ENCODE measurements around the gene RPRD1A.
"Not testable (repeated sequence)": the region's sequence is repeated elsewhere in the genome, so short reads cannot be mapped to it uniquely, and the experiment has no call there.

Gene RPRD1A, protein sequence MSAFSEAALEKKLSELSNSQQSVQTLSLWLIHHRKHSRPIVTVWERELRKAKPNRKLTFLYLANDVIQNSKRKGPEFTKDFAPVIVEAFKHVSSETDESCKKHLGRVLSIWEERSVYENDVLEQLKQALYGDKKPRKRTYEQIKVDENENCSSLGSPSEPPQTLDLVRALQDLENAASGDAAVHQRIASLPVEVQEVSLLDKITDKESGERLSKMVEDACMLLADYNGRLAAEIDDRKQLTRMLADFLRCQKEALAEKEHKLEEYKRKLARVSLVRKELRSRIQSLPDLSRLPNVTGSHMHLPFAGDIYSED

DNA sequence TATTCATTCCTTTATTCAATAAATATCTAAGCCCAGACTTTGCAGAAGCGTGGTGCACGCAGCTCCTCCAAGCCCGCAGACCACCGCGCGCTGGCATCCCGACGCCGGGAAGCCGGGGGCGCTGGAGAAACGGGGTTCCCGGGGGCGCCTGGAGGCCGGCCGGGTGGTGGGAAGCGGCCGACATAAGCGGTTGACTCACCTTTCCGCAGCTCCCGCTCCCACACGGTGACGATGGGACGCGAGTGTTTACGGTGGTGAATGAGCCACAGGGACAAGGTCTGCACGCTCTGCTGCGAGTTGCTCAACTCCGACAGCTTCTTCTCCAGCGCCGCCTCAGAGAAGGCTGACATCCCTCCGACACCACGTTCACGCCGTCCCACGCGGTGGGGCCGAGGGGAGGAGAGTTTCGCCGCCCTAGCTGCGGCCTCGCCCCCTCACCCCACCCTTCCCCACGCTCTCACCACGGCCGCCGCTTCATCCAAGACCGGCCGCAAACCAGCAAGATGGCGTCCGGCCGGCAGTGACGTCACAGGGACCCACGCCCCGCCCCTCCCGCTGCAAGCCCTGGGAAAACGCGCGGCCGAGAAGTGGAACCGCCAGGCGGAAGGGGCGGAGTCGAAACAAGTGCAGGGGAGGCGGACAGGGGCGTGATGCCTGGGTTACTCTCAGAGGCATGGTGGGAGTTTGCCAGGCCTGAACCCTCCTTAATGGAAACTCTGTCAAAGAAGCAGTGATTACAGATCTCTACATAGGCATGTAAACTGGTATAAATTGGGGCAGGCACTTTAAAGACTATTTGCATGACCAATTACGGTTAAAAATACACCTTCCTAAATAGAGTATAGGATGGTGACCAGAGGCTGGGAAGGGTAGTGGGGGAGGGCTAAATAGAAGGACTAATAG, at the start of gene RPRD1A:
Gene RPRD1A, minus strand, starts transcription at position 505 of the 903 bp plus-strand sequence. Its CDS starts 155 bp downstream, at position 350.
- DNase-seq = peak; percentile 93 to 97

- not testable (repeated sequence) for DNase-seq
These were observed 49.4 kb upstream of the RPRD1A start for GRCh38 chr18:36116771-36117170.

DNA sequence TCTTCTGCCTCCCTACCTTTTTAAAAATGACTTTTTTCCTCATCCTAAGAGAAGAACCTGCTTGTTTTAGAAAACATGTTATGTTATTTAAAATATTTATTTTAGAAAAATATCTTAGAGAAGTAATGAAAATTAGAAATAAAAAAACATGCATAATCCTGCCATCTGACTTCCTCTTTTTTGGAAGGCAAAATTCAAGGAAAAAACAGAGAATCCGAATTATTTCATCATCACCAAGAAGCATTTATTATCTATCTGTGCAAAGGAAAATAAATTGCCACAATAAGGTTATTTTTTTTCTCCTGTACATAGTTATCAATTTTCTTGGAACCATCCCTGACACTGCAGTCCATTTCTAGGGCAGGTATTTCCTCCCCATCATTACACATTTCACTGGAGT, 47.4 kb upstream of the RPRD1A start:
- no peak for DNase-seq

GRCh38 chr18:36114251-36114650, 46.9 kb upstream of the RPRD1A start:
- no peak for DNase-seq

DNA sequence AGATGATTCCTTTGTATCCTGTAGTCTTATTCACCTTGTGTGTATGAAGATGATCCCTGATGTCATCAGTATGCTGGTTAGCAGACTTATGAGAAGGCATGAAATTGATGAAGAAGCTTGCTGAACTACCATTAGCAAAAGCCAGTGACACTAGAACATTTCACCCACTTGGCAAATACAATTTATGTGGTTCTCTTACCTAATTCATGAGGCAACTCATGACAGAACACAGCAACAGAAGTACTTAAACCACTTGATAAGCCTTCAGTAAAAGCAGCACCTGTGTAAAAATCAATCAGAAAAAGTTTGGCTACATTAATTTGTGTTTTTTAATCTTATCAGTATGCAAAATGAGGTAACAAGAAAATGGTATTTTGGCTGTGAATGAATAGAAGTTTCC, 44.9 kb upstream of the RPRD1A start:
- no peak for DNase-seq

DNA sequence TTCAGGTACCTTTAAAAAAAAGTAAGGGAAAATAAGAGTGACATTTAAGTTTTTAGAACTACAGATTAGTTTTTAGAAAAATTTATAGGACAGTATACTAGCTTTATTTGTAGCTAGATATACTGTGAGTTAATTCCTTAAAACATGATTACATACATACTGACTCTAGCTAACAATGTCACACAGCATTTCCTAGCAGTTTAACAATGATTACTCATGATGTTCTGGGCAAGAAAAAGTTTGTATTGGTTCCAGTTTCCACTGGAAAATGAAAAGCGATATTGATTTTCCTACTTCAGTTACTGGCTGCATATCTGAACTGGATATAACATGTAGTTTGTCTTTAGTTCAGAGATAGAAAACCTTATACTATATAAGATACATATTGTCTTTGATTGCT, 42.4 kb upstream of the RPRD1A start:
- no peak for DNase-seq

GRCh38 chr18:36108601-36109000, 41.2 kb upstream of the RPRD1A start:
- DNase-seq = no peak

- no peak for DNase-seq
These were observed 40.8 kb upstream of the RPRD1A start for GRCh38 chr18:36108196-36108595.

- no peak for DNase-seq
These were observed 40.1 kb upstream of the RPRD1A start for GRCh38 chr18:36107477-36107876.

DNA sequence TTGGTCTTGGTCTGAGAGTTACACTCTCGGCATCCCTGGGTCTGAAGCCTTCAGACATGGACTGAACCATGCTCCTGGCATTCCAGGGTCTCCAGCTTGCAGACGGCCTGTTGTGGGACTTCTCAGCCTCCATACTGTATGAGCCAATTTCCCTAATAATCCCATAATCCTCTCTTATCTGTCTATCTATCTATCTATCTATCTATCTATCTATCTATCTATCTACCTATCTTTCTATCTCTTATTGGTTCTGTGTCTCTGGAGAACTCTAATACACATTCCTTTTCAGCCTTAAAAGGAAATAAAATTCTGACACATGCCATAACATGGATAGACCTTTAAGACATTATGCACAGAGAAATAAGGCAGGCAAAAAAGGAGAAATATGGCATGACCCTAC, 37.4 kb upstream of the RPRD1A start:
- no peak for DNase-seq

GRCh38 chr18:36101943-36102342, 34.6 kb upstream of the RPRD1A start:
- DNase-seq = no peak

DNA sequence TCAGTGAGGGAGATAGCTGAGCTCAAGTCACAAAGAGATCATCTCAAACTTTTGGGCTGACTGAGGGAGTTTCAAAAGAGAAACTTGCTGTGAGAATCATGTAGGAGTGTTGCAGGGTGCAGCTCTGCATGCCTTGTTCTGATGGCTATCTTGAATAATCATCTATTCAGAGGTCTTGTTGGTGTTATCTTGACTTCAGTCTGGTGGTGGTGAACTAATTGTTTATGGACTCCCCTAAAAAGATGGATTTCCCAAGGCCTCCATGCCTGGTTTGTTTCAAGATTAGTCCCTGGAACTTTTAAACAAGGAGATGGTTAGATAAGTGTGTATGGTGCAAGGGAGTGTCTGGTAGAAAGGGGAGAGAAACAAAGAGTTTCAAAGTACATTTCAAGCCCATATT, 32.0 kb upstream of the RPRD1A start:
- DNase-seq = no peak

DNA sequence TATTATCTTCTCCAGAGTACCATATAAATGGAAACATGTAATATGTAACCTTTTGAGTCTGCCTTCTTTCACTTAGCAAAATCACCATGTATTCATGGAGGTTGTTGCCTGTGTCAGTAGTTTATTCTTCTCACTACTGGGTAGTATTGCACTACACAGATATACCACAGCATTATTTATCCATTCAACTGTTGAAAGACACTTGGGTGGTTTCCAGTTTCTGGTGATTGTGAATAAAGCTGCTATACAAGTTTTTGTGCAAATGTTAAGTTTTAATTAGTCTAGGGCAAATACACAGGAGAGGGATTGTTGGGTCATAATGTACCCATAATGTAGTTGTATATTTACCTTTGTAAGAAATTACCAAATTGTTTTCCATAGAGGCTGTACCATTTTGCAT, 29.6 kb upstream of the RPRD1A start:
- DNase-seq = no peak

DNA sequence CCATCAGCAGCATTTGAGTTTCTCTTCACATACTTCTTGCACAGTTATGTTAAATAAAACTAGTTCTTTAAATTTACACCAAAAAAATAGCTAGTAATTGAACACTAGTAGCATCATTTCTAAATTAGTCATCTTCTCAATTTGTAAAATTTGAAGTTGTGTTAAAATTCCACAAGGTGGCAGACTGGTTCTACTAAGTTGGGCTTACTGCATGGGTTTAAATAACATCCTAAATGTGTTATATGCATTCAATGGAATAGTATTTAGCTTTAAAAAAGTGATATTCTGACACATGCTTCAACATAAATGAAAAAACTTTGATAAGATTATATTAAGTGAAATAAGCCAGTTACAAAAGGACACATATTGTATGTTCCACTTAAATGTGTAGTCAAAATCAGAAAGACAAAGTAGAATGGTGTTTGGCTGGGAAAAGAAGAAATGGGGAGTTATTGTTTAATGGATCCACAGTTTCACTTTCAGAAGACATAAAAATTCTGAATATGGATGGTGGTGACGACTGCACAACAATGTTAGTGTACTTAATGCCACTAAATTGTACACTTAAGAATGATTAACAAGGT, 28.7 kb upstream of the RPRD1A start:
- DNase-seq = peak in 1 of 2 donors; percentile 55

DNA sequence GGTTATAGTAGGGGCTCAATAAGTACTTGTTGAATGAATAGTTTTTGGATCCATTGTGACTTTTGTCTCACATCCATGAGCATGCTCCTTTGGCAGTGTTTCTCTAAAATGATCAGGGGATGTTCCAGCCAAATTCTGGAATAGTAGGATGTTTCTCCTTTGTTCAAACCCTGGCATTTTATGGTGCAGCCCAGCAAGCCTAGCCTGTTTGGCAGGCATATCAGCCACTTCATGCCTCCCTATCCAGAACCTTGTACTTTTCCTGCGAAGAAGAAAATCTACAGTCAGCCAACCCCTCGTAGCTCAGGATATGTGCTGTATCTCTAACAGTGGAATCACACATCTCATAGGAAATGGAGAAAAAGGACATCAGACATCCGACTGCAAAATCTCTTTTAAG, 27.1 kb upstream of the RPRD1A start:
- no peak for DNase-seq

- DNase-seq = not testable (repeated sequence)
These were observed 24.8 kb upstream of the RPRD1A start for GRCh38 chr18:36092116-36092515.

- DNase-seq = no peak
These were observed 21.6 kb upstream of the RPRD1A start for GRCh38 chr18:36089001-36089400.

GRCh38 chr18:36088256-36088655, 20.9 kb upstream of the RPRD1A start:
- no peak for DNase-seq

DNA sequence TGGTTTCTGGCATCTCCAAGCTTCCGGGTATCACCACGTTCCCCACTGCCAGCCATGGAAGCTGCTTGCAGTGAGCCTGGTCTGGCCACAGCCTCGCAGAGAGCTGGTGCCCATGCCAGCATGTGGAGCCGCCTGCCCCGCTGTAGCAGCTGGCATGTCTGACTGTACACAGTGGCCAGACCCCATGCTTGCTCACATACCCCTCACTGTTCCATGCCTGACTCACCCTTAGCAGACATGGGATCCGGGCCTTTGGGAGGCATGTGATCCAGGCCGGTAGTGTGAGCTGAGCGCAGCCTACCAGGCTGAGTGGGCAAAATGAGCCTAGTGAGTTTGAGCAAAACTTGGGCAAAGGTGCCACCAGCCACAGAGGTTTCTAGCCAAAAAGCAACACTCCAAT, 18.8 kb upstream of the RPRD1A start:
- no peak for DNase-seq

- DNase-seq = no peak
These were observed 17.8 kb upstream of the RPRD1A start for GRCh38 chr18:36085195-36085594.

DNA sequence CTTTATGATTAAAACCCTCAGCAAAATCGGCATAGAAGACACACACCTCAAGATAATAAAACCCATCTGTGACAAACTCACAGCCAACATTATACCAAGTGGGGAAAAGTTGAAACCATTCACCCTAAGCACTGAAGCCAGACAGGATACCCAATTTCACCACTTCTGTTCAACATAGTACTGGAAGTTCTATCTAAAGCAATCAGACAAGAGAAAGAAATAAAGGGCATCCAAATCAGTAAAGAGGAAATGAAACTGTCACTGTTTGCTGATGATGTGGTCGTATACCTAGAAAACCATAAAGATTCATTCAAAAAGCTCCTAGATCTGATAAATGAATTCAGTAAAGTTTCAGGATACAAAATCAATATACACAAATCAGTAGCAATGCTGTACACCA, 16.4 kb upstream of the RPRD1A start:
- no peak for DNase-seq

- DNase-seq = not testable (repeated sequence)
These were observed 13.8 kb upstream of the RPRD1A start for GRCh38 chr18:36081118-36081517.

- DNase-seq = no peak
These were observed 11.6 kb upstream of the RPRD1A start for GRCh38 chr18:36078751-36079529.
